ENCODE measurements around the gene KRTAP12-3.

KRTAP12-3 gene

GRCh38 chr21:44701541-44701940 lies 43.8 kb downstream of the KRTAP12-3 start:
- DNase-seq: no peak

GRCh38 chr21:44702111-44702972 lies 44.6 kb downstream of the KRTAP12-3 start:
- no peak for DNase-seq

GRCh38 chr21:44702973-44703730 lies 45.4 kb downstream of the KRTAP12-3 start:
- no peak for DNase-seq

- no peak for DNase-seq
These were observed 46.3 kb downstream of the KRTAP12-3 start for GRCh38 chr21:44703731-44704635.

GRCh38 chr21:44704636-44705001 lies 46.9 kb downstream of the KRTAP12-3 start:
- no peak for DNase-seq

GRCh38 chr21:44706026-44706705 lies 48.4 kb downstream of the KRTAP12-3 start:
- no peak for DNase-seq

GRCh38 chr21:44706706-44707581 lies 49.2 kb downstream of the KRTAP12-3 start:
- no peak for DNase-seq
